CD4-positive, alpha-beta T cell treated with Interferon gamma for 1 hour (primary cell): ENCODE results near the gene PLD5.
"Not testable (repeated sequence)": the region's sequence is repeated elsewhere in the genome, so short reads cannot be mapped to it uniquely, and the experiment has no call there.

Experiments
- DNase-seq: peaks from one replicate; pipeline ENCODE4 v3.0.0-alpha.2; 2020

Gene PLD5

DNA sequence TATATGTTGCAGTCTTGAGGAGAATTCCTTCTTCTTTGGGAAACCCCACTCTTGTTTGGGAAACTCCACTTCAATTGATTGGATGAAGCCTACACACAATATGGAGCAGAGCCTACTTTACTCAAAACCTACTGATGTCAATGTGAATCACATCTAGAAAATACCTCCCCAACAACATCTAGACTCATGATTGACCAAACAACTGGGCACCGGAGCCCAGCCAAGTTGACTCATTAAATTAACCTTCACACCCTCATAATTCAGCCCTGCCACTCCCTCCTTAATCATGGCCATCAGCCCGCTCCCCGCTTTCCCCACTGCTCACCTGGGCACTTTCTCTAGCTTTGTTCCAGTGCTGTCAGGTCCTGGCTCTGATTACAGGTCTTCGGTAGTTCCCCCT, 317.5 kb downstream of the PLD5 start:
- DNase-seq, result no peak

DNA sequence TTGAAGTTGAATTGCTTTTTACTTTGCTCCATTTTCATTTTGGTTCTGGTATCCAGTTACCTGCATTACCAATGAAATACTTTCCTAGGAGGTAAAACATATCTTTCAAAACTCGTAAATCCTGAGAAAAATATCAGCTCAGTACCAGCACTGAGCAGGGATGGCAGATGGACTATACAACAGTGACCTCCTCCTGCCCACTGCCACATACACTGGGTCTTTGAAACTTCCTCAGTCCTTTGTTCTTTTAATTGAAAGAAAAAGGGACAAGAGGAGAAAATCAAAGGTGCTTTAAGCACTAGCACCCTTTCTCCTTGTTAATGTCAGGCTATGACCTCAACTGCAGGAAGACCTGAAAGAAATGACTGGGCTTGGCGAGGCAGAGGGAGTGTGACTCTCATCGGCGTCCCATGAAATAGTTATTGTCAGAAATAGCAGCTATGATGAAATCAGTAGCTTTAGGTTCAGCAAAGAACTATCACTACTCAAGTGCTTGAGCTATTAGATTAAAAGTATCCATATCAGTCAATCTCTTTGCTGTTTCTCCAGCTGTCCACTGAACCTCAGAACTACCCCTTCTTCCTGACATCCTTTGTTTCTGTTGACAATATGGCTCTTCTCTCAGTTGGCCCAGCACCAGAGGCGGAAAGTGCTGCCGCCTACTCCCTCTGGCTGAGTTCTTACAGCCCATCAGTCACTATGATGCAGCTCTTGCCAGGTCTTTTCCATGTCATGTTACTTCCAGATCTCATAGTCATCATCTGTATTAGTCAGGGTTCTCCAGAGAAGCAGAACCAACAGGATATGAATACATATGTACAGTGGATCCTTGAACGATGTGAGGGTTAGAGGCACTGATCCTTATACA, 318.6 kb downstream of the PLD5 start:
- no peak for DNase-seq

DNA sequence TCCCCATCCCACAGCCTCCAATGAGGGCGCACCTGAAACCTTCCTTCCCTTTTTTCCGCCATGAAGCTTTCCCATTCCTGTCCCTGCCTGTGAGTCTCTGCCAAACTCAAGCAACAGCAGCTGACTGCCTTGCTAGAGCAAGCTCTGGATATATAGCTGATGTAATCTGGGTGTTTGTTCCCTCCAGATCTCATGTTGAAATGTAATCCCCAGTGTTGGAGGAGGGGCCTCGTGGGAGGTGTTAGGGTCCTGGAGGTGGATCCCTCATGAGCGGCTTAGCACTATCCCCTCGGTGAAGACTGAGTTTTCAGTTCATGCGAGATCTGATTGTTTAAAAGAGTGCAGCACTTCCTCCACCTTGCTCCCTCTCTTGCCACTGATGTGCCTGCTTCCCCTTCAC, 321.2 kb downstream of the PLD5 start:
- no peak for DNase-seq

DNA sequence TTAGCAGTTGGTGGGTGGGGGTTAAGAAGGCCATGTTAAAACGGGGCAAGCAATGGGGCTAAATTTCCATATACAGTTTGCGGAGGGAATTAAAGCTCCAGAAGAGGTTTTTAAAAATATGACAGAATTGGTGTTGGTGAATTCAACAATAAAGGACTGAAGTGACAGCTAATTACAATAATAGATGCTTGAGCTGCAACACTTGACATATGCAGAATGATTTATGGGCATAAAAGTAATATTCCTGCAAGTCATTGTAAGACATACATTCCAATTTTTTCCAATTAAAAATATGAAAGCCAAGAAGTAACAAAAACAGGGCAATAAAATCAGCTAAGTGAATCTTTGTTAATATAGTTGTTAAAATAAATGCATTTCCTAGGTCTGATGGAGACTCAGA, 323.4 kb downstream of the PLD5 start:
- DNase-seq, result no peak

DNA sequence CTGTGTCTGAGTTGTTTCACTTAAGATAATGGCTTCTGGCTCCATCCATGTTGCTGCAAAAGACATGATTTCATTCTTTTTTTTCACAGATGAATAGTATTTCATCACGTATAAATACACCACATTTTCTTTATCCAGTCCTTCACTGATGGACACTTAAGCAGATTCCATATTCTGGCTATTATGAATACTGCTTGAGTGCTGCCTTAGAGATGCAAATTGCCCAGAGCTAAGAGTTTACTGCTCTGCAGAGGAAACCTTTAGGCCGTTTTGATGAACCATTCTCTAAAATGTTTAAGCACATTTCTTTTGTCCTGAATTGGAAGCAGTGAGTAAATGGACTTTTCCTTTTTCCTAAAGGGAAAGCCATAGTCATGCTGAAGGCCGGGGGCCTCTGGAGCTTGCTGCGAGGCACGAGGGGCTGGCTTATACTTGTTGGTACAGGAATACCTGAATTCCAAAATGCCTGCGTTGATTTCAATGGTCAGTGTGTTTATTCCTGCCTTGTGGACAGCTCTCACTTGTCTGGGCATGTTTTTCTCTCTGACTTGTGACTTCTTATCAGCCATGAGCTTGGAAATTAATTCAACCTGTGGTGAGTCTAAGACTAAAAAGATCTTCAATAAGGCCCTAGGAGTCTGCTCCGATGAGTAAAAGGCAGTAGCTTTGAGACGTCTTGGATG, 324.6 kb downstream of the PLD5 start:
- no peak for DNase-seq

DNA sequence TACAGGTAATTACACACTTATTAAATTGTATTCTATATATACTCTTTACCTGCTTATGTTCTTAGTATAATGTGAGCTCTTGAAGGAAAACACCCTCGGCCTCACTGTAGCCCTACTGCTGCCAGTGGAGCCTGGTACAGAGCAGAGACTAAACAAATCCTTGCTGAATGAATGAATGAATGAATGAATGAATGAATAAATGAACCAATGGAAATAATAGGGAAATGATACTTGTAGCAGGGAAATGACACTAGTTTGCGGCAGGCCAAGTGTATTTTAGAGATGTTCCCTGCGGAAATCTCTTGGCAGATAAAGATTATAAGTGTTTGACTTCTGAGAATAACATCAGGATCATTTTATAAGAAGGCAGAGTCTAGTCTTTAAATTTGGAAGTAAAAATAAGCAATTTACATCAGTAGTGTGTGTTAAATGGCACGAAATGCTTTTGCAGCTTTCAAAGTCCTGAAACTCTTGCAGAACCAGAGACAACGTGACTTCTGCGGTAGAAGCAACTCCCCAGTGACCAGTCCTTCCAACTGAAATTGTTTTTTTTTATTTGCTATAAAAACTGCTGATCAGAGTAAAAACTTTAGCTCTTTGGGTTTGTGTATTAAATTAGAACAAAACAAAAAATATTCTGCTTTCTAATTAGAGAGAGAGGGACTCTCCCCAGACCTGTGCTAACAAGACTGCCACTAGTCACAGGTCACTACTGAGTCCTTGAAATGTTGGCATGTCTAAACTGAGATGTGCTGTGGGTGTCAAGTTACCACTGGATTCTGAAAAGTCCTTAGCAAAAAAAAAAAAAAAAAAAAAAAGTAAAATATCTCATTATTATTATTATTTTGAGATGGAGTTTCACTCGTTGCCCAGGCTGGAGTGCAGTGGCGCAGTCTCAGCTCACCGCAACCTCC, 326.3 kb downstream of the PLD5 start:
- DNase-seq, result no peak

DNA sequence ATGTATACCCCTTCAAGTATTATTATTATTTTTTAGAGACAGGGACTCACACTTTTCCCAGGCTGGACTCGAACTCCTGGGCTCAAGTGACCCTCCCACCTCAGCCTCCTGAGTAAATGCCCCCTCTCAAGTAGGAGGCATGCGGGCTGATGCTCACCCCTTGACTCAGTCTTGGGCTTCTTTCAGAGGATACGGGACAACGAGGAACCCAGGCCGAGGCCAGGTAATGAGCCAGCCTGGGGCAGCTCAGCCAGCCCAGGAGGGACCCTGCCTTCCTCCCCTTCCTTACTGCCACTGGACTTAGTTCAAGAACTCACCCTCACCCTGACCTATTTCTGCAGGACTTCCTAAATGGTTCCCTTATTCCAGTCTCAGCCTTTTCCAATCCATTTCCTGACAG, 327.6 kb downstream of the PLD5 start:
- no peak for DNase-seq

DNA sequence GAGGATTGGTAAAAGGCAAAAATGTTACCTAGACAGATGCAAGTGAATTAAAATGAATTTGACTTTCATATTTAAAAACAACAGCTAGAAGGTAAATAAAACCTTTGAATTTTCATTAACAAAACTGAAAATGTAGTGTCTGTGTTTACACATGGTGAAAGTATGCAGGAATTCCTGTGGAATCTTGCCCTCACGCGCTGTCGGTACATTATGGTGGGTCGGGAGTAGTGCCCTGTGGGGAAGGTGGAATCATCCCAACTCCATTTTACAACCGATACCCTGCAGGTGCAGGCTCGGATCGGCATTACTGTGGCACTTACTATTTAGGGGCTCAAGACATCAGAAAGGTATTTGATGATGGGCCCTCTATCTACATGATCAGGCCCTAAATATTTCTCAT, 328.4 kb downstream of the PLD5 start:
- DNase-seq, result no peak

DNA sequence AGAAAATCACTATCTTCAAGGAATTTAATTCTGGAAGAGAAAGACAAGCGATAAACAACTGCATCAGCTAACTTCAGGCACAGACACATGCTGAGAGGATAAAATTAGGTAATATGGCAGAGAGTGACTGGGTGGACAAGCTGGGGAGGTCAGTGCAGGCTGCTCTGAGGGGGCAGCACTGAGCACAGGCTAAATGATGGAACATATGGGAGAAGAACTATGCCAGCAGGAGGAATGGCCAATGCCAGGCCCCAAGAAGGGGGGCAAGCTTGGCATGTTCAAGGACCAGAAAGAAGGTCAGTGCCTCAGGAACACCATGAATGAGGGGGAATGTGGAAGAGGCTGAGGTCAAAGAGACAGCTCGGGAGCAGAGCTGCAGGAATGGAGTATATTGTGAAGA, 334.9 kb downstream of the PLD5 start:
- DNase-seq, result no peak

DNA sequence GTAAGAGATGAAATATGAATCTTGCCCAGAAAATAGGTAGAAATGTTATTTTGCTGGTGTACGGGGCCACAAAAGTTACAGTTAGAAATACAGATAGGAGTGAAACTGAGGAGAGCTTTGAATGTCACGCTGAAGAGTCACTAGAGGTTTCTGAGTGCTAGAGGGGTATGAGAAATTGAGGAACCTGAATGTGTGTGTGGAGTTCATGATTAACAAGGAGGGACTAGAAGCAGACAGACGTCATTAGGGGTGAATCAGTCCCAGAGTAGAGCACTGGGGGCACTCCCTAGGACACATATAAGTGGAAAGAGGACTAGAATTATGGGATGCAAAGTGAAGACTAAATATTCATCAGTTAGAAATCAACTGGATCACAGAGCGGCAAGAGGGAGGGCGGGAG, 336.7 kb downstream of the PLD5 start:
- no peak for DNase-seq

DNA sequence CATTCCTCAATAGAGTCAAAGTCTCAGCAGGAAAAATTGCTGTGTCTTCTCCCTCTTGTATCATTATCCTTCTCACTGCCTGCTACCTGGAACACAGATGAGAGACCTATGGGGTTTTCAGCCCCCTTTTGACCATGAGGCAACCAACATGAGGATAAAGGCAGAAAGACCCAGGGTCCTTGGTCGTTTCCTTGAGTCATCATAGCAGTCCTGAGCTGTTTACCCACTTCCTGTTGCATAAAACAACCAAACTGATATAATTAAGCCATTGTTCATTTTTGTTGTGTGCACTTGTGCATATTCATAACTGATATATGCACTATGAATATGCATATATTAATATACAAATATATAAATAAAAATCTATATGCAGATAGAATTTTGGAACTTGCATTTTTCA, 337.3 kb downstream of the PLD5 start:
- DNase-seq, result no peak

DNA sequence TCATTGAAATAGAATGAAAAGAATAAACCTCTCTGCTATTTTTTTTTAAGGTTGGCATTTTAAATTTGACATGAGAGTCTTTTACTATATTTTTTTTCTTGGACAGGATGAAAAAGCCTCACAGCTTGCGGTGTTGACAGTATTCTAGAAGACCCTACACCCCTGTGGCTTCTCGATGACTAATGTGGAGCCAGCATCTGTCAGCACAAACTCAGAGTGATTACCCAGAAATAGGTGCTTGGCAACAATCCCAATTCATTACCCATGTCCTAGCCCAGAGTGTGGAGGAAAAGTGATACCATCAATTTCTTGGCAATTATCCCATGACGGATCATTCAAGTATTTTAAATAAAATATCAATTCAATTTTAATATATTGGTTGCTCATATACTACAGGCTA, 338.8 kb downstream of the PLD5 start:
- no peak for DNase-seq

DNA sequence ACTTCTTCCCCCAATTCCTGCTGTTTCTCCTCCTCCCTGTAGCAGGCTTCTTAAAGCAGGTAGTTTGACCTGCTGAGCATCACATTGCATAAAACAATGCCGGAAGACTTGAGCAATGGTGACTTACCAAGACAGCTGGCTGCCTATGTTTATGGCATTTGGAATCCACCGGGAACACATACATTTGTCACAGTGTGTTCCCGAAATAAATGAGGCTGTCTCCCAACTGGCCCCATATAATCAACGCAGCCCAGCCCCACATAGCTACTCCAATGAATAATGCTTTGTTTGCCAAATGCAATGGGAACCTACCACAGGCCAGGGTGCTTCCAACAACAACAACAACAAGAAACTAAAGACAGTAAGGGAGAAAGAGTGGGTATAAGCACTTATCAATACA, 339.5 kb downstream of the PLD5 start:
- DNase-seq, result no peak

DNA sequence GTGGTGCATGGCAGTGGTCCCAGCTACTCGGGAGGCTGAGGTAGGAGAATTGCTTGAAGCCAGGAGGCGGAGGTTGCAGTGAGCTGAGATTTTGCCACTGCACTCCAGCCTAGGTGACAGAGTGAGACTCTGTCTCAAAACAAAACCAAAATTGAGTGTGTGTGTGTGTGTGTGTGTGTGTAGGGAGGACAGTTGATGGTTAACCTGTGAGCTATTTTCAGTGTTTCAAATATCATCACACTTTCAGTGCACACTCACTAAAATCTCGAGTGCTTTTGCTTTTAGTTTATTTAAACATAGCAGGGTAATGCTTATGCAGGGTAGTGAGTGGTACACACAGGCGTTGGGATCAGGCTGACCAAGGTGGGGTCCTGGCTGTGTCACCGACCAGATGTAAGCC, 344.7 kb downstream of the PLD5 start:
- DNase-seq, result not testable (repeated sequence)

DNA sequence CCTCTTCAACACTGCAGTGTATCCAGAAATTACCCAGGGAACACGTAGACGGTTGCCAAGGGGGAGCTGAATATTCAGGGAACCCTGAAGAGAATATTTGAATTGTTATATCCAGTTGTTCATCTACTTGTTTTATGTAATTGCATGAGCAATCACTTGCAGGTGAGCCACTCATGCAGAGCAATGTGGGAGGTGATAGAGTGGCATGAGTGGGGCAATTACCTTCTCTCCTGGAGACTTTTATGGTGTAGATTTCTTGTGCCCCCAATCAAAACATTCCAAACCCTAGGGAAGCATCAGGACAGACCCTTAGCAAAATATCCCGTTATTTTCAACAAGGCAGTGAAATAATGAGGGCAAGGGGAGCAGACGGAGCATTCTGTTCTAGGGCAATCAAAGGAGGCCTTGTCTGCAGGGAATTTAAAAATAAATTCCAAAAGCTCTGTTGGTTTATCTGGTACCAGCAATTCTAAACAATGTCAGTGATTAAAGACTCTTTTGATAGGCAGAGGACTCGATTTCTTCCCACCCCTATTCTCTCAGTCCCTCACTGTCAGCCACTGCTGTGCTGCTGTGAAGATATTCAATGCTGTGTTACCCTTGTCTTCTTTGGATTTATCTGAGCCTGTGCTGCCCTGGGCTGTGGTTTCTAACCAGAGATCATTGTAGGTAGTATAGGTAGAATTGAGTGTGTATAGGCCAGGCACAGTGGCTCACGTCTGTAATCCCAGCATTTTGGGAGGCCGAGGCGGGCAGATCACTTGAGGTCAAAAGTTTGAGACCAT, 345.4 kb downstream of the PLD5 start:
- DNase-seq, result no peak

DNA sequence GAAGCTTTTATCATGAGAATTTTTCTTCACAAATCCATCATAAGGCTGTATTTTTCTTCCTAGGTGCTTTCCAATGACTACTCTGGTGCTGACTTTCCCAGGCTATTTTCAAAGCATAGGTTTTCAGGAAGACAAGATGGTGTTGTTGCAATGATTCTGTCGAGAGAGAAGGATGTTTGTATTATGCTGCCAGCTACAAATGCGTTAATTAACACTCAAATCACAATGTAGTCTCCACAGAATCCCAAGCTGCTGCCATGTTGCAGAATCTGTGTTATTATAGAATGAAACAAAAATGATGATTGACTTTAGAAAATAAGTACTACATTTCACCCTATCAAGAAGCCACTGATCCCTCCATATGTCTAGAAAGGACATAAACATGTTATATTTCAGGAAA, 346.1 kb downstream of the PLD5 start:
- DNase-seq, result no peak

DNA sequence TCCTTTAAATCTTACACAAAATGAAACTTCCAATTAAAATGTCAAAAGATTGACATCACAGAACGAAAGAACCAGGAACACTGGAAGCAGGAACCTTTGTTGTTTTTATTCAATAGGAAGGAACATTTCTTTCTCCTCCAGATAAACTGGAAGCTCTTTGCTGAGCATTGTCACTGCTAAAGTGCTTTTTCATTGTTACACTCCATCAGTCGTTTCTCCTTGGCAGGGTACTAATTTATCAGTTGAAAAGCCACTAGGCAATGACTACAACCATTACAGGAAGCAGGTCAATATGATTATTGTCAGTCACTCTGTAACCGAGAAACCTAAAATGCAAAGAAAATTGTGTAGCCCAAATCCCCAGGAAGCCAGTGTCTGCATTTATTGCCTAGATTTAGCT, 362.4 kb downstream of the PLD5 start:
- no peak for DNase-seq

DNA sequence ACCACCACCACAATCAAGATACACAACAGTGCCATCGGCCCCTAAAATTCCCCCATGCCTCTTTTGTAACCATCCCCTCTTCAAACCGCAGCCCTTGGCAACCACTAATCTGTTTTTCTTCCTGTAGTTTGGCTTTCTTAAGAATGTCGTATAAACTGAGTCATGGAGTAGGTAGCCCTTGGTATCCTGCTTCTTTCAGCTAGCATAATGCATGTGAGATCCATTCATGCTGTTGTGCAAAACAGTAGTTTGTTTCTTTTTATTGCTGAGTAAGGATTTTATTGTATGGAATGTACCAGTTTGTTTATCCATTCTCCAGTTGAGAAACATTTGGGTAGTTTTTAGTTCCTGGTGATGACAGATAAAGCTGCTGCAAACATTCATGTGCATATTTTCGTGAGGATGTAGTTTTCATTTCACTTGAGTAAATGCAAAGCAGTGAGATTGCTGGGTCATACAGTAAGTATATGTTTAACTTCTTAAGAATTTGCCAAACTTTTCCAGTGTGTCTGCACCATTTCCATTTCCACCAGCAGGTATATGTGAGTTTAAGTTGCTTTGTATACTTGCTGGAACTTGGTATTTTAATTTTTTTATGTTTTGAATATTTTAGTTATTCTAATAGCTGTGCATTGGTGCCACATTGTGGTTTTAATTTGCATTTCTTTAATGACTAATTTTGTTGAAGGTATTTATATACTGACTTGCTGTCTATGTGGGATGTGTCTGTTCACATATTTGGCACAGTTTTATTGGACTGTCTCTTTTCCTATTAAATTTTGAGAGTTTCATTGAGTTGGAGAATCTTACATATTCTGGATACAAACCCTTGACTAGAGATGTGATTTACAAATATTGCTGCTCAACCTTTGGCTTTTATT, 377.2 kb downstream of the PLD5 start:
- DNase-seq, result no peak

DNA sequence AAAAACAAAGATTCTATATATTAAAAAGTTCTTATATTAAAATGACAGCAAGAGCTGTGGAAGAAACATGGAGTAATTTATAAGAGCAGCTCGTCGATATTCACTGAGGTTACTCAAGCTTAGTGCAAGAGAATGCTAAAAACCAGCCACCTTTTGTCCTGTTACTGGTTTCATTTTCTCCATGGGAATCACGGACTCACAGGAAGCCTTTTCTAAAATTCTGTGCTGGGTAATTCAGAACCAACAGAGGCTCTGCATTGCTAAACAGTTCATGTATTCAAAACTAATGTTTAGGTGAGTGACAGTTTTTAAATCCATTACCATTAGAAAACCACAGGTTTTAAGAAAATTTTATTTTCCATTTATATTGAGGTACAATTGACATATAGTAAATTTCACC, 377.8 kb downstream of the PLD5 start:
- DNase-seq, result no peak

DNA sequence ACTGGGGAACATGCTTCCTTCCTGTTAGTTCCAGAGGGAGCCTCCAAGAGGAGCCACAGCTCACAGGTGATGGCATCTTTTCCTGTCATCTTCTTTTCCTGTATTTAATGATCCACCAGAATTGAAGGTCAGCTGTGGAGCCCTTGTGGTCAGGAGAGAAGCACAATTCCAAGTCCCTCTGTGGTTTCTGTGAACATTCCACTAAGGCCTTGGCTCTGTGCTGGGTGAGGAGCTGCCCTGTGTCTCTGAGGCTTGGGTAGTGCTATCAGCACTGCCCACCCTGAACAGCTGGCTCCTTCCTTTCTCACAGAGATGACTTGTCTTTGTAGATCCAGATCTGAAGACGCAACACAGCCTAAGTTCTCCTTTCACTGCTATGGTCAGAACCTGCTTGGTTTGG, 383.7 kb downstream of the PLD5 start:
- no peak for DNase-seq

DNA sequence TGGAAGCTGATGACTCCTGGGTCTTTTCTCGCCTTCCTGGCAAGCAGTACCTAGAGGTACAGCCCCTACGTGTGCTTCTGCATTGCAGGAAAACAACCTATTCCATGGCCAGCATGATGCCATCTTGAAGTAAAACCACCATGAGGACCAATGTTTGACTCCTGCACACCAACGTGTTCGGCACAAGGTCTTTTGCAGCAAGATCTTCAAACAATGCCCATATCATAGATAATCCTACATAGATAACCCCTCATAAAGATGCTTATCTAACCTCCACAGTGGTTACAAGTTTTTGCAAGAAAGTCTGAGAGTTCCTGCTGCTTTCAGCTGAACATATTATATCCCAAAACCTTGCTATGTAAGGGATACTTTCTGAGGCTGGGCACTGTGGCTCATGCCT, 384.5 kb downstream of the PLD5 start:
- DNase-seq, result no peak

DNA sequence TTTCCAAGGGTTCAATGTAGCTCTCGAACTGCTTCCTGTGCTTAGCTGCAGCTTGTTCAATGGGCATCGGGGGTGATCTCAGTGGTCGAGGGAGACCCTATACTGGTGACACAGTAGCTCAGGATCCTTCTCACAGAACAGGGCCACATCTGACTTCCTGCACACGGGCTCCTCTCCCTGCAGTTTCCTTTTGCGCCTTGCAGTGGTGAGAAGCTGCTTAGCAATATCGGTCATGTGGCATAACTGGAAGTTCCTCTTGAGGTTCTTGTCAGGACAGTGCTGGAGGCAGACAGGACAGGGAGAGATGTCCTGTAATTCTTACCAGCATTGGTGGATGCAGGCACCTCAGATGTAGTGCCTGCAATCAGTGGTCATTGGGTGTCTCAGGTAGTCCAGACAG, 385.1 kb downstream of the PLD5 start:
- no peak for DNase-seq
